ENCODE data around the gene OCRL. TPM values are rescaled to one million over a fixed set of nuclear protein-coding genes. Genes with fewer than 3 reads are reported as not detected.
A peak's percentile ranks its signal among the peaks of the same experiment; 100 is the strongest.

Gene OCRL
- total and polyA plus RNA-seq, 2 donors (not counting 1 experiment from before 2014, with no cell fraction given): 23.0 to 32.1 TPM

DNA sequence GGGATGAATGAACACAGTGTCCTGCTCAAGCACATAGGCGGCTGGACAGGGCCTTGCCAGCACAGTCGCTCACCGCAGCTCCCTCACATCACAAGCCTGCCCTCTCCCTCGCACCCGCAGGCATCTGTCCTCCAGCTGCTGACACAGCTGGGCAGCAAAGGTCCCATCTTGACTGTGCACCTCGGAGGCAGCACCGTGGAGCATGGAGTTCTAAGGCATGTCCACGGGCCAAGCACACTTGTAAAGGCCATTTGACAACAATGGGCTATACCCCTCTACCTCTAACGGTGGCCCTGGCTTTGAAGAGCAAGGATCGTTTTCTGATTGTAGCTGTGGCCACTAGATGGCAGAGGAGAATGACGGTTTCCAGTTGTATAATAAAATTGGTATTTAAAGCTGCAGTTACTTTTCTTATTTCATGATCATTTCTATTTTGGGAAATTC is 60.9 kb downstream of the OCRL start:
- DNase-seq (ENCODE audit: low read depth in 2 of 2): peak; percentile 15
- Histone ChIP-seq H3K9me3 (ENCODE audit: control insufficient read depth, insufficient read depth, low read depth, low read length) (no peaks in the 10 kb centered on the region), H4K20me1 (ENCODE audit: control insufficient read depth, extremely low read depth, insufficient read depth, low read length) (no peaks in the 10 kb centered on the region), H3K27me3 (ENCODE audit: control insufficient read depth, insufficient read depth, low read length) (no peaks in the 10 kb centered on the region), H3K4me1 (ENCODE audit: control insufficient read depth, extremely low read depth, insufficient read depth, low read length) (no peaks in the 10 kb centered on the region), H2AFZ (ENCODE audit: low read length) (no peak overlapping the region), H3K9ac (ENCODE audit: insufficient read depth, low read length) (no peak overlapping the region), H3K27ac (ENCODE audit: insufficient read depth, low read length) (no peak overlapping the region), H3K79me2 (ENCODE audit: control insufficient read depth, insufficient read depth, low read length) (no peaks in the 10 kb centered on the region), H3K4me2 (ENCODE audit: extremely low read depth, insufficient read depth, low read length) (no peak overlapping the region), H3K36me3 (ENCODE audit: control insufficient read depth, insufficient read depth, low read length) (no peaks in the 10 kb centered on the region), H3K4me3 (replicated peaks in 1 of 4; ENCODE audit: control extremely low read depth in 1 of 4, insufficient read depth in 1 of 4, low read depth in 3 of 4, low read length in 4 of 4) (no peak overlapping the region)
- TF ChIP-seq EZH2 (IDR thresholded peaks at IDR 0.05; ENCODE audit: low read length, missing control alignments): no peak
- TF ChIP-seq, protein P1, sequence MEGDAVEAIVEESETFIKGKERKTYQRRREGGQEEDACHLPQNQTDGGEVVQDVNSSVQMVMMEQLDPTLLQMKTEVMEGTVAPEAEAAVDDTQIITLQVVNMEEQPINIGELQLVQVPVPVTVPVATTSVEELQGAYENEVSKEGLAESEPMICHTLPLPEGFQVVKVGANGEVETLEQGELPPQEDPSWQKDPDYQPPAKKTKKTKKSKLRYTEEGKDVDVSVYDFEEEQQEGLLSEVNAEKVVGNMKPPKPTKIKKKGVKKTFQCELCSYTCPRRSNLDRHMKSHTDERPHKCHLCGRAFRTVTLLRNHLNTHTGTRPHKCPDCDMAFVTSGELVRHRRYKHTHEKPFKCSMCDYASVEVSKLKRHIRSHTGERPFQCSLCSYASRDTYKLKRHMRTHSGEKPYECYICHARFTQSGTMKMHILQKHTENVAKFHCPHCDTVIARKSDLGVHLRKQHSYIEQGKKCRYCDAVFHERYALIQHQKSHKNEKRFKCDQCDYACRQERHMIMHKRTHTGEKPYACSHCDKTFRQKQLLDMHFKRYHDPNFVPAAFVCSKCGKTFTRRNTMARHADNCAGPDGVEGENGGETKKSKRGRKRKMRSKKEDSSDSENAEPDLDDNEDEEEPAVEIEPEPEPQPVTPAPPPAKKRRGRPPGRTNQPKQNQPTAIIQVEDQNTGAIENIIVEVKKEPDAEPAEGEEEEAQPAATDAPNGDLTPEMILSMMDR (conservative IDR thresholded peaks at IDR 0.05 in 1 of 2, IDR thresholded peaks at IDR 0.05 in 1 of 2; ENCODE audit: low read depth in 1 of 2, low read length in 2 of 2): peak; percentile 40 to 59

DNA sequence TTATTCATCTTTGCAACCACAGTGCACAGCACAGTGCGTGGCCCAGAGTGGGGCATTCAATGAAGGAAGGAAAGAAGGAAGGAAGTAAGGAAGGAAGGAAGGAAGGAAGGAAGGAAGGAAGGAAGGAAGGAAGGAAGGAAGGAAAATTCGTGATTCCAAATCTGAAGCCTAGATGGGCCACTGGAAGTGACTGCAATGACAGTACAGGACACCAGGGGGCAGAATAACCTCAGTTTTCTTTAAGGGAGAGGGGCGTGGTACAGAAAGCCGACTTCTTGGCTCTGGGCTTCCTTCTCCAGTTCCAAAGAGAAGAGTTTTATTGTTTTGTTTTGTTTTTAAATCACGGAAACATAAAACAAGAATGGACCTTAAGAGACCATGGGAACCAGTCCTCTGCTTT is 66.9 kb downstream of the OCRL start:
- H3K4me2 ChIP-seq (ENCODE audit: extremely low read depth, insufficient read depth, low read length): no peak overlapping the region
- no peaks in the 10 kb centered on the region for H4K20me1 ChIP-seq (ENCODE audit: control insufficient read depth, extremely low read depth, insufficient read depth, low read length)
- H3K27me3 ChIP-seq (ENCODE audit: control insufficient read depth, insufficient read depth, low read length): no peaks in the 10 kb centered on the region
- H3K79me2 ChIP-seq (ENCODE audit: control insufficient read depth, insufficient read depth, low read length): no peaks in the 10 kb centered on the region
- no peak overlapping the region for H3K9ac ChIP-seq (ENCODE audit: insufficient read depth, low read length)
- no peaks in the 10 kb centered on the region for H3K4me1 ChIP-seq (ENCODE audit: control insufficient read depth, extremely low read depth, insufficient read depth, low read length)
- H3K27ac ChIP-seq (ENCODE audit: insufficient read depth, low read length): no peak overlapping the region
- TF ChIP-seq EZH2 (IDR thresholded peaks at IDR 0.05; ENCODE audit: low read length, missing control alignments): no peak
- TF ChIP-seq, protein P1 (conservative IDR thresholded peaks at IDR 0.05 in 1 of 2, IDR thresholded peaks at IDR 0.05 in 1 of 2; ENCODE audit: low read depth in 1 of 2, low read length in 2 of 2): peak; percentile 58 to 67
- no peaks in the 10 kb centered on the region for H3K9me3 ChIP-seq (ENCODE audit: control insufficient read depth, insufficient read depth, low read depth, low read length)
- DNase-seq (ENCODE audit: low read depth in 2 of 2): peak; percentile 16 to 56
- H3K36me3 ChIP-seq (ENCODE audit: control insufficient read depth, insufficient read depth, low read length): no peaks in the 10 kb centered on the region
- H2AFZ ChIP-seq (ENCODE audit: low read length): no peak overlapping the region
- H3K4me3 ChIP-seq (replicated peaks in 1 of 4; ENCODE audit: control extremely low read depth in 1 of 4, insufficient read depth in 1 of 4, low read depth in 3 of 4, low read length in 4 of 4): no peak overlapping the region

- no peak for DNase-seq (ENCODE audit: low read depth in 2 of 2)
- H3K4me1 ChIP-seq (ENCODE audit: control insufficient read depth, extremely low read depth, insufficient read depth, low read length): no peaks in the 10 kb centered on the region
- H3K4me3 ChIP-seq (replicated peaks in 1 of 4; ENCODE audit: control extremely low read depth in 1 of 4, insufficient read depth in 1 of 4, low read depth in 3 of 4, low read length in 4 of 4): no peak overlapping the region
- H2AFZ ChIP-seq (ENCODE audit: low read length): no peak overlapping the region
- TF ChIP-seq, protein P1 (conservative IDR thresholded peaks at IDR 0.05 in 1 of 2, IDR thresholded peaks at IDR 0.05 in 1 of 2; ENCODE audit: low read depth in 1 of 2, low read length in 2 of 2): no peak
- no peak for TF ChIP-seq EZH2 (IDR thresholded peaks at IDR 0.05; ENCODE audit: low read length, missing control alignments)
- no peaks in the 10 kb centered on the region for H3K27me3 ChIP-seq (ENCODE audit: control insufficient read depth, insufficient read depth, low read length)
- no peak overlapping the region for H3K27ac ChIP-seq (ENCODE audit: insufficient read depth, low read length)
- no peak overlapping the region for H3K4me2 ChIP-seq (ENCODE audit: extremely low read depth, insufficient read depth, low read length)
- no peak overlapping the region for H3K9ac ChIP-seq (ENCODE audit: insufficient read depth, low read length)
- H3K9me3 ChIP-seq (ENCODE audit: control insufficient read depth, insufficient read depth, low read depth, low read length): no peaks in the 10 kb centered on the region
- no peaks in the 10 kb centered on the region for H4K20me1 ChIP-seq (ENCODE audit: control insufficient read depth, extremely low read depth, insufficient read depth, low read length)
- H3K79me2 ChIP-seq (ENCODE audit: control insufficient read depth, insufficient read depth, low read length): no peaks in the 10 kb centered on the region
- H3K36me3 ChIP-seq (ENCODE audit: control insufficient read depth, insufficient read depth, low read length): no peaks in the 10 kb centered on the region
Observed at GRCh38 chrX:129608496-129608895, 68.4 kb downstream of the OCRL start.
